ENCODE data around the gene TCEANC2. TPM values are rescaled to one million over a fixed set of nuclear protein-coding genes. Genes with fewer than 3 reads are reported as not detected.

Gene TCEANC2
- polyA plus RNA-seq, 1 donor, result 6.3 TPM

DNA sequence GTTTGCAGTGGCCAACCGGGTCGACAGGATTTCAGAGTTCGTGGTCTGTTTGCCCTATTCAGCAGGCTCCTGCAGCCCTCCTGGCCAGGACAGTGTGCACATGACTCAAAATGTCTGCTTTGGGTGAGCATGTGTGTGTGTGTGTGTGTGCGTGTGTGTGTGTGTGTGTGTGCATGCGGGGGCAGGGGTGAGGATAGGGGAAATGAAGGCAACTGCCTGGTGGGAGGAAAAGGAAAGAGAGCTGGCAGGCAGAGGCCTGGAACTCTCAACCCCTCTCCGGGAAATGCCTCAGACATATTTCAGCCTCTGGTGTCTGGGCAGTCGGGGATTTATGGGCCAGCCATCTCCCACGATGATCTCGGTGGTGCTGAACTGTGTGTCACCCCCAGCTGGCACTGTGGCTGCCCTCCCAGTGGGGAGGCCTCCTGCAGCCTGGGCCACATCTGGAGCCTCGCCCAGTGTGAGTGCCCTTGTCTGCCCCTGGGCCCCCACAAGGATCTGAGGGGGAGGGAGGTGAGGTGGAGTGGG is 84.2 kb downstream of the TCEANC2 start:
- no peak for DNase-seq

DNA sequence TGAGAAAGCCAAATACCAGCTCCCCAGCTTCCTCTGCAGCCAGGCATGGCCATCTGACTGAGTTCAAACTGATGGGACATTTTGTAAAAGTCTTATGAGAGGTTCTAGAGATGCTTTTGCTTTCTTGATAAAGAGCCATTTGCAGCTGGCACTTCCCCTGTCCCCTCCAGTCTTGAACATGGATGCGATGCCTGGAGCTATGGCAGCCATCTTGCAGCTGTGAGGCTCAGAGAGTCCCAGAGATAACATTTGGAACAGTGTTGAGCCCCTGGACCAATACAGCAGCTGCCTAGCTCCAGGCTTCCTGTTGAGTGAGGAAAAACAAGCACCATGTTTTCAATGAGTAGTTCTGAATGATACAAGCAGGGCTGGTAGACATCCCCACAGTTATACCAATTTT is 85.6 kb downstream of the TCEANC2 start:
- no peak for DNase-seq

DNA sequence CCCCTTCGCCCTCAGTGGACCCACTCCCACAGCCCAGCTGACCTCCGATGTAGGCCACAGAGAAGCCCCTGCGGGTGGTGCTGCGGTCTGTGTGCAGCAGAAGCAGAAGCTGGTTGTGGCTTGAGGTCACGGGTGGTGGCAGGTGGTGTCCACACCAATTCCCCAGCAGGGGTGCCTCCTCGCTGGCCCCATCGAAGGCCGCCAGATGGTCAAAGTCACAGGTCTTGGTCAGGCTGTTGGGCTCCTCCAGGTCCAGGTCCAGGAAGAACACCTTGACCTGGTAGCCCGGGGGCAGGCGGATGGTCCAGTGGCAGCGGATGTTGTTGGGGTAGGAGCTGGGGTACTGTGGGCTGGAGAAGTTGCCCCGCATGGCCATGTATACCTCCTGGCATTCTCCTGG is 86.3 kb downstream of the TCEANC2 start:
- no peak for DNase-seq

DNA sequence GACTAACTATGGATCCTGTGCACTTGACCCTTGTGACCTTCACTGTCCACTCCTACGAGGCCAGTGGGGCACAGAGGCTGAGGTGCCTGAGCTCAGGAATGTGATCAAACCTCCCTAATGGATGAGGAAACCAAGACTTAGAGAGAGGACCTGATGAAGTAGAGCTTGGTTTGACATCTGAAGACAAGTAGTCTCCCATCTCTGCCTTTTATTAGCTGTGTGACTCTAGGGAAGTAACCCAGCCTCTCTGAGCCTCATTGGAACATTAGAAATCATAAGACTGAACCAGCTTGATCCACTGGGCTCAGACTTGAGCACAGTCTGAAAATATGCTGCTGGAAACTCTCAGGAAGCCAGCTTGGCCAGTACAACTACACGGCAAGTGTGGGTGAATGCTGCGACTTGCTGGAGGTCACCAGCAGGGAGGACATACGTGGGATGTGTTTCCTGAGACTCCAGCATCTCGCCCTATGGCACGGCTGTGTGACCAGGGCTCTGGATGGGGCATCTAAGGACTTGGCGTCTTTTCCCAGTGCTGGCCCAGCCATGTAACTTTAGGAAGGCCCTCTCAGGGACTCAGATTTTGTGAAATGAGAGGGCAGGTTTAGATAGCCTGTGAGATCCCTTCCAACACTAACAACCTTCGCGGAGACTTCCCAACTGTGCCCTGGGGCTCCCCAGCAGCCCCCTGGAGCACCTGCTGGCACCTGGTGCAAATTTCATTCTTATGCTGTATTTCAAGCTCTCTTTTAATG is 88.9 kb downstream of the TCEANC2 start:
- DNase-seq, result no peak

DNA sequence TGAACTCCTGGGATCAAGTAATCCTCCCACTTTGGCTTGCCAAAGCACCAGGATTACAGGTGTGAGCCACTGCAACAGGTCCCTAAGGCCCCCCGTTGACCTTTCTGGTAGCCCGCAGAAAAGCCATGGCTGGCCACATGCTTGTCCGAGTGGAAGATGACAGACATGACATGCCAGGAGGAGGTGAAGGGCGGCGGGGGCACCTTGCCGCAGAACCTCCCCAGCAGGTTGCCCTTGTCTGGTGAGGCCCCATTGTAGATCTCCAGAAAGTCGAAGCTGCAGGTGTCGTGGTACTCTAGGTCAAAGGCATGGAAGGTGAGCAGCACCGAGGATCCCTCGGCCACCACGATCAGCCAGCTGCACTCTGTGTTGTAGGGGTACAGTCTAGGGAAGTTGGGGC is 91.0 kb downstream of the TCEANC2 start:
- DNase-seq, result no peak

DNA sequence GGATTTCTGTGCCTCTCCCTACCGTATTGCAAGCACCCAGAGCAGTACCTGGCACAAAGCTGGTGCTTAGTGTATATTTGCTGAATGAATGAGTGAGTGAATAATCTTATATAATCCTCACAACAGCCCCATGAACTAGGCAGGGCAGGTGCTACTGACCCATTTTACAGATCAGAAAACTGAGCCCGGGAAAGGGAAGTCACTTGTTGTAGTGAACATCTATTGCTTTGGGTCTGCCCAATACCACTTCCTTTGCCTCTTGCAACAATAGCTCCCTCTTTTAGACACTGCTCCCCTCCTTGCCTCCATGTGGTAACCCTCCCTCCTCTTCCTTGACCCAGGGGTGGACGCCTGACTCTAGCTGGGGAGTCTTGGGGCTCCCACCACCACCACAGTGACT is 96.3 kb downstream of the TCEANC2 start:
- no peak for DNase-seq

DNA sequence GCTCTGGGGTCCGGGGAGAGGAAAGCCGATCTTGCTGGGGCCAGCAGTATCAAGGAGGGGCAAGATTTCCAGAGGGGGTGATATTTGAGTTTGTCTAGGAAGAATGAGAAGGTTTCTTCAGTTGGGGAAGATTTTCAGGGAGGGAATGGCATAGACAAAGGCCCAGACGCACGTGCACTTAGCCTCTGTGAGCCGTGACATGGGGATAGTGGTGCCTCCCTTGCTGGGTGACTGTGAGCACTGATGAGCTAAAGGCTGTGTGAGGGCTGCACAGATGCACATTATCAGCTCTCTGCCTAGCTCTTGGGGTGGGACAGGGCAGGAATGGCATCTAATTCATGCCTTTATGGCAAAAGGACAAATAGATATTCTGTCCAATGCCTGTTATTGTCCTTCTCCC is 97.6 kb downstream of the TCEANC2 start:
- DNase-seq, result no peak

DNA sequence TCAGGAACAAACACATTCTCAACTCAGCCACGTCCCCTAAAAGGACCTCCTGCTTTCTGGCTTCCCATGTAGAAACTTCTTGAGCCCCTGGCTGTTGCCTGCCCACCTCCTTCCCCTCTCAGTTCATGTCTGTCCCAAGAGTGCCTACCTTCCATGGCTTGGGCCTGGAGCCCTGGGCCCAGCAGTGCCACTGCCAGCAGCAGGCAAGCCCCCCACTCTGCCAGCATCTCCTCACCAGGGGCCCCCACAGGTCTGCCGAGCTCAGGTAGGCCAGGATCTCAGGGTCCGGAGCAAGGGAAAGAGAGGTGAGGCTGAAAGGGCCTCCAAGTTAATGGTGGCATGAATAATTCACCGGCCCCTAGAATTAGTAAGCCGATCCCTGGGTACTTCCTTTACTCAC is 99.3 kb downstream of the TCEANC2 start, which contains the start of gene CDCP2:
CDCP2 (minus strand) TSS at position 305 of the 400 bp plus-strand sequence; CDS start at position 227, 78 bp downstream.
- no peak for DNase-seq

DNA sequence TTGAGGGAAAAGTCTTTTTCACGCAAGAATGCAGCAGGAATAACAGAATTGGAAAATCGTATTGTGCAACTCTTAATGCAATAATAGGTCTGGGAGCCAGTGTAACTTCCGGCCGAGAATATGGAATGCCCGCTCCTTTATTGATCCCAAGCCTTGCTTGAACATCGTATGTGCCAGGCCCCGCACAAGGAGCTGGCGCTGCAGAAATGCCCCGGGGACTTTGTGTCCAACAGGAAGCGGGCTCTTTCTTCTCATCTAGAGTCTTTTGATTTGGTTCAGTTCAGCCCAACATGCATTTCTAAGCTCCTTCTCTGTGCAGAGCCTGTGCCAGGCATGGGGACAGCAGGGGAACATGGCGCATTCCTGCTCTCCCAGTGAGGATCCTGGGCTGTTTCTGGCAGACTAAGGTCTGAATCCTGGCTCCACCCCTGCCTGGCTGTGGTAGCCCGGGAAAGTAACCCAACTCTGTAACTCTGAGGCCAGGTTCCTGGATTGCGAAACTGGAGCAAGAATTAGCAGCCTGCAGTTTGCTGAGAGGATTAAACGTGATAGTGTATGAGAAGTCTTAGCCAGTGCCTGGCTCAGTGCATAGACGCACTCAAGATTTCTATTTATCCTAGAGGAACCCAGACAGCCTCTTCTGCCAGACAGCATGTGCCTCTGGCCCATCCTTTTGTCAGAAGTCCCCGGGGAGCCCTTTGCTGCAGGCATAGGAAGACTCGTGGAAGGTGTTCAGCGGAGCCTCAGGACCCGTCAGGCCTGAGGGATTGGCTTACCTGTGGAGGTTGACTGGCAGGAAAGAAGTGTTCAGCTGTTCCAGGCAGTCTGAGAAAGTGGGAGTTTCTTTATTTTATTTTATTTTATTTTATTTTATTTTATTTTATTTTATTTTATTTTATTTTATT is 100.4 kb downstream of the TCEANC2 start:
- DNase-seq, result peak; percentile 62

Other genes starting within 250 kb of the TCEANC2 start
- 9.3 TPM for gene NDC1, start 215.3 kb upstream of the TCEANC2 start, polyA plus RNA-seq (ENCODE audit: insufficient read length)
- gene YIPF1, start 163.8 kb upstream of the TCEANC2 start, polyA plus RNA-seq (ENCODE audit: insufficient read length), result 14.4 TPM
- gene DIO1, start 159.4 kb upstream of the TCEANC2 start, polyA plus RNA-seq (ENCODE audit: insufficient read length), result not detected
- 22.5 TPM for gene IFT25, start 107.9 kb upstream of the TCEANC2 start, polyA plus RNA-seq (ENCODE audit: insufficient read length)
- 20.2 TPM for gene LRRC42, start 107.3 kb upstream of the TCEANC2 start, polyA plus RNA-seq (ENCODE audit: insufficient read length)
- gene LDLRAD1, start 35.4 kb upstream of the TCEANC2 start, polyA plus RNA-seq (ENCODE audit: insufficient read length), result not detected
- gene TMEM59, start 404 bp upstream of the TCEANC2 start, polyA plus RNA-seq (ENCODE audit: insufficient read length), result 133 TPM
- not detected for gene CDCP2, start 99.4 kb downstream of the TCEANC2 start, polyA plus RNA-seq (ENCODE audit: insufficient read length)
- gene CYB5RL, start 146.4 kb downstream of the TCEANC2 start, polyA plus RNA-seq (ENCODE audit: insufficient read length), result 7.3 TPM
- gene MRPL37, start 146.6 kb downstream of the TCEANC2 start, polyA plus RNA-seq (ENCODE audit: insufficient read length), result 65.1 TPM